ENCODE data around the gene BNC2. TPM values are rescaled to one million over a fixed set of nuclear protein-coding genes. Genes with fewer than 3 reads are reported as not detected.

The BNC2 gene
- total and polyA plus RNA-seq, 2 of the 4 experiments (the other 2 are of a cell fraction) = 15.5 to 45.2 TPM

DNA sequence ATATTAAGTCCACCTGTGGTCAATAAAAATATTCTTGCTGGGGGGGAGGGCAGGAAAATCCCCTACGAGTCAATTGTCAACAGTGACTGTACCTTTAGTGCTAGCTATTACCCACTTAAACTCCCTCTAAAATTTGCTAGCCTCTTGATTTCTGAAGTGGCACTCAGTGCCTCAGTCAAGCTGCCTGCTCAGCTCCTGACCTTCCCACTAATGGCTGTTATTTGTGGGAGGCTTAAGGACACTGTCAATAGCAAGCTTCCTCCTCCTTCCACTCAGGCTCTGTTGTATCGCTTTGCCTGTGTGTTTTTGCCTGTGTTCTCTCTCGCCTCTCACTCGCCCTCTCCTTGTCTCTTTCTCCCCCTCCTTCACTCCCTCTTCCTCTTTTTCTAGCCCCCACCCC, 140.8 kb downstream of the BNC2 start:
- no peak overlapping the region for H2BK20ac ChIP-seq (ENCODE audit: low read depth, low read length)
- no peak overlapping the region for H2AFZ ChIP-seq (replicated peaks; ENCODE audit: low read length, poor library complexity)
- H4K91ac ChIP-seq (ENCODE audit: insufficient read depth, low read depth, low read length) = no peak overlapping the region
- no peak overlapping the region for H3K14ac ChIP-seq (replicated peaks; ENCODE audit: low read depth, low read length)
- H4K5ac ChIP-seq (ENCODE audit: low read depth, low read length) = no peak overlapping the region
- no peak overlapping the region for H2BK5ac ChIP-seq (ENCODE audit: low read depth, low read length, poor library complexity, severe bottlenecking)
- no peak overlapping the region for H3K4ac ChIP-seq (ENCODE audit: low read depth, low read length)
- H3K27ac ChIP-seq (ENCODE audit: insufficient read depth, low read length) = no peak overlapping the region
- no peak overlapping the region for H3K4me3 ChIP-seq (ENCODE audit: insufficient read depth, low read depth, low read length)
- no peak overlapping the region for H3K9ac ChIP-seq (ENCODE audit: low read depth, low read length)
- no peak for TF ChIP-seq RFX5 (IDR thresholded peaks at IDR 0.05; ENCODE audit: low read depth, low read length)
- TF ChIP-seq USF2 (IDR thresholded peaks at IDR 0.05; ENCODE audit: low read depth, low read length) = no peak
- TF ChIP-seq MAZ (IDR thresholded peaks at IDR 0.05; ENCODE audit: borderline replicate concordance, low read depth, low read length) = no peak
- TF ChIP-seq SMC3 (IDR thresholded peaks at IDR 0.05; ENCODE audit: low read depth, low read length) = no peak
- TF ChIP-seq FOS (IDR thresholded peaks at IDR 0.05; ENCODE audit: low read depth, low read length) = no peak
- TF ChIP-seq, protein P1, sequence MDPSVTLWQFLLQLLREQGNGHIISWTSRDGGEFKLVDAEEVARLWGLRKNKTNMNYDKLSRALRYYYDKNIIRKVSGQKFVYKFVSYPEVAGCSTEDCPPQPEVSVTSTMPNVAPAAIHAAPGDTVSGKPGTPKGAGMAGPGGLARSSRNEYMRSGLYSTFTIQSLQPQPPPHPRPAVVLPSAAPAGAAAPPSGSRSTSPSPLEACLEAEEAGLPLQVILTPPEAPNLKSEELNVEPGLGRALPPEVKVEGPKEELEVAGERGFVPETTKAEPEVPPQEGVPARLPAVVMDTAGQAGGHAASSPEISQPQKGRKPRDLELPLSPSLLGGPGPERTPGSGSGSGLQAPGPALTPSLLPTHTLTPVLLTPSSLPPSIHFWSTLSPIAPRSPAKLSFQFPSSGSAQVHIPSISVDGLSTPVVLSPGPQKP (IDR thresholded peaks at IDR 0.05; ENCODE audit: borderline replicate concordance, low read depth, low read length) = no peak
- TF ChIP-seq MAFK (IDR thresholded peaks at IDR 0.05; ENCODE audit: low read depth, low read length) = no peak
- TF ChIP-seq POLR2A (IDR thresholded peaks at IDR 0.05; ENCODE audit: low read depth, low read length) = no peak
- TF ChIP-seq RCOR1 (IDR thresholded peaks at IDR 0.05; ENCODE audit: insufficient replicate concordance, low read length) = no peak
- TF ChIP-seq CEBPB (IDR thresholded peaks at IDR 0.05; ENCODE audit: low read depth, low read length) = no peak
- TF ChIP-seq, protein P2, sequence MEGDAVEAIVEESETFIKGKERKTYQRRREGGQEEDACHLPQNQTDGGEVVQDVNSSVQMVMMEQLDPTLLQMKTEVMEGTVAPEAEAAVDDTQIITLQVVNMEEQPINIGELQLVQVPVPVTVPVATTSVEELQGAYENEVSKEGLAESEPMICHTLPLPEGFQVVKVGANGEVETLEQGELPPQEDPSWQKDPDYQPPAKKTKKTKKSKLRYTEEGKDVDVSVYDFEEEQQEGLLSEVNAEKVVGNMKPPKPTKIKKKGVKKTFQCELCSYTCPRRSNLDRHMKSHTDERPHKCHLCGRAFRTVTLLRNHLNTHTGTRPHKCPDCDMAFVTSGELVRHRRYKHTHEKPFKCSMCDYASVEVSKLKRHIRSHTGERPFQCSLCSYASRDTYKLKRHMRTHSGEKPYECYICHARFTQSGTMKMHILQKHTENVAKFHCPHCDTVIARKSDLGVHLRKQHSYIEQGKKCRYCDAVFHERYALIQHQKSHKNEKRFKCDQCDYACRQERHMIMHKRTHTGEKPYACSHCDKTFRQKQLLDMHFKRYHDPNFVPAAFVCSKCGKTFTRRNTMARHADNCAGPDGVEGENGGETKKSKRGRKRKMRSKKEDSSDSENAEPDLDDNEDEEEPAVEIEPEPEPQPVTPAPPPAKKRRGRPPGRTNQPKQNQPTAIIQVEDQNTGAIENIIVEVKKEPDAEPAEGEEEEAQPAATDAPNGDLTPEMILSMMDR (conservative IDR thresholded peaks at IDR 0.05; ENCODE audit: low read depth, low read length) = no peak
- TF ChIP-seq MXI1 (IDR thresholded peaks at IDR 0.05; ENCODE audit: borderline replicate concordance, low read depth, low read length) = no peak
- no peak for TF ChIP-seq BHLHE40 (IDR thresholded peaks at IDR 0.05; ENCODE audit: low read depth, low read length)
- TF ChIP-seq CHD1 (IDR thresholded peaks at IDR 0.05; ENCODE audit: low read depth, low read length) = no peak
- no peak for TF ChIP-seq RAD21 (IDR thresholded peaks at IDR 0.05; ENCODE audit: low read length)
- no peak for TF ChIP-seq NFE2L2 (IDR thresholded peaks at IDR 0.05; ENCODE audit: low read depth, low read length)
- no peak overlapping the region for H2BK15ac ChIP-seq (ENCODE audit: low read depth, low read length)
- no peak overlapping the region for H2BK120ac ChIP-seq (ENCODE audit: low read depth, low read length)
- no TSS peak for BruUV-seq (replicated peaks)
- in situ Hi-C loops (cut with MboI; ENCODE audit: low sequenced_read_pairs) (no loop called here), dilution Hi-C loops (cut with HindIII; ENCODE audit: low sequenced_read_pairs, unreplicated experiment) (no loop called here), intact Hi-C loops (cut with micrococcal nuclease) (loop anchor here (5.0 to 10.0 kb wide), 6 partner anchors 98 to 735 kb away; no protein-coding TSS in a partner anchor)
- no peak overlapping the region for H3K18ac ChIP-seq (ENCODE audit: low read depth, low read length)
- H2AK9ac ChIP-seq (replicated peaks; ENCODE audit: low read depth, low read length, poor library complexity) = no peak overlapping the region
- H3K79me1 ChIP-seq (ENCODE audit: low read depth in 1 of 2, low read length in 2 of 2) = peaks cover 0 to 44% of the 10 kb centered on the region in 2 experiments
- no peak overlapping the region for H3K4me2 ChIP-seq (ENCODE audit: low read depth, low read length)
- WGBS, 2 experiments (ENCODE audit: extremely low coverage in 2 of 2, insufficient read length in 1 of 2) = 100% methylated on average over 1 of the region's 4 CpGs; no CpG with 5 or more reads in 1 of the 2 experiments
- H2AK5ac ChIP-seq (ENCODE audit: low read depth, low read length) = no peak overlapping the region
- no peaks in the 10 kb centered on the region; the same call in 1 of the 2 replicates for H3K36me3 ChIP-seq (ENCODE audit: control insufficient read depth, insufficient read depth, low read length)
- ChIA-PET CTCF (interaction anchor here (1.1 kb wide), 1 partner anchor 12 kb away, joined by 3 read pairs; no protein-coding TSS in a partner anchor), POLR2A (ENCODE audit: unreplicated experiment) (no interaction called here)
- no peak overlapping the region for H3K23ac ChIP-seq (ENCODE audit: low read depth, low read length)
- H3K4me1 ChIP-seq (ENCODE audit: control insufficient read depth, insufficient read depth, low read length) = peaks cover 10% of the 10 kb centered on the region
- H3K9me3 ChIP-seq (ENCODE audit: control insufficient read depth, insufficient read depth, low read length) = no peaks in the 10 kb centered on the region
- H3K9me1 ChIP-seq (ENCODE audit: insufficient read depth, low read length) = peaks cover 2% of the 10 kb centered on the region; the same call in 1 of the 2 replicates
- no peaks in the 10 kb centered on the region for H4K20me1 ChIP-seq (ENCODE audit: insufficient read depth, low read length)
- no peak overlapping the region for H4K8ac ChIP-seq (ENCODE audit: low read depth in 2 of 2, low read length in 2 of 2)
- DNase-seq (peak; percentile 19), ATAC-seq (ENCODE audit: low read depth) (no peak)
- no peak overlapping the region for H3K56ac ChIP-seq (ENCODE audit: extremely low read depth, insufficient read depth, low read length)
- no peaks in the 10 kb centered on the region for H3K27me3 ChIP-seq (ENCODE audit: control insufficient read depth, insufficient read depth, low read length)
